Mucosa of gallbladder (tissue), 1 donor: ENCODE results near the gene ECHS1. TPM values are rescaled to one million over a fixed set of nuclear protein-coding genes. Genes with fewer than 3 reads are reported as not detected.
A peak's percentile ranks its signal among the peaks of the same experiment; 100 is the strongest.

ENCODE experiments used
- DNase-seq: peaks from one replicate; pipeline ENCODE4 v3.0.0-alpha.2; 2020; ENCODE audit warnings: low spot score
- total RNA-seq: library from RNA; stranded (reverse); gene quantifications from one replicate; pipeline ENCODE4 v1.2.1, GENCODE V29; 2021
- donor health status: DM: no; HTN: no; CAD: no.

The ECHS1 gene
- total RNA-seq, 1 donor from 2014 or later, result 122 TPM

GRCh38 chr10:133341983-133342382 is 31.2 kb downstream of the ECHS1 start:
- DNase-seq, result no peak

DNA sequence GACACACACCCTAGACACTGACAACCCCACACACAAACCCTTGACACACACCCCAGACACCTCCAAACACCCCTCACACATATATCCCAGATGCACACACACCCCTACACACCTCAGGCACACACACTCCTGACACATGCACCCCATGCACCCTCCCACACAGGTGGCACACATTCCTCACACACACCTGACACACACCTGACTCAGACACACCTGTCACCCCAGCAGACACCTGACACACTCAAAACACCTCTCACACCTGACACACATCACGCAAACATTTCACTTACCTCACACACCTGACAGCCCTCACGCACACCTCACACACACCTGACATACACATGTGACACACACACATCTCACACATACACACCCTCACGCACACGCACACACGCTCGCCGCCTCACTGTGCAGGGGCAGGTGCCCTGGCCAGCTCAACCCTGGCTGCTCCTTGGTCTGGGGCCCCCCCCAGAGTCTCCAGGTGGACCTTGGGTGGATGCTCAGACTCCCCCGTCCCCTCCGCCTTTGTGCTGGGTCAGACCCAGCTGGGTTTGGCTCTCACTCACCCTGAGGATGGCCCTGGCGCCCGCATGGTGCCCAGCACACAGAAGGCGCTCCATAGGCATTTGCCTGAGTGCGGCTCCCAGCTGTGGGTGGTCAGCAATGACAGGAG is 33.3 kb downstream of the ECHS1 start:
- DNase-seq, result no peak

- no peak for DNase-seq
These were observed 34.8 kb downstream of the ECHS1 start for GRCh38 chr10:133338080-133339071.

DNA sequence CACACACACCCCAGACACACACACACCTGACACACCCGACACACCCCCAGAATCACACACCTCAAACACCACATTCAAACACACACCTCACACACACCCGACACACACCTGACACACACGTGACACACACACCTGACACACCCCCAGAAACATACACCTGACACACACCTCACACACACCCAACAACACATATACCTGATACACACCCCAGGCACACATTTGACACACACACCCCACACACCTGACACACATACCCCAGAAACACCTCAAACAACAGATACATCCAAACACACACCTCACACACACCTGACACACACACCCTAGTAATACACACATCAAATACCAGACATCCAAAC is 35.8 kb downstream of the ECHS1 start:
- no peak for DNase-seq

DNA sequence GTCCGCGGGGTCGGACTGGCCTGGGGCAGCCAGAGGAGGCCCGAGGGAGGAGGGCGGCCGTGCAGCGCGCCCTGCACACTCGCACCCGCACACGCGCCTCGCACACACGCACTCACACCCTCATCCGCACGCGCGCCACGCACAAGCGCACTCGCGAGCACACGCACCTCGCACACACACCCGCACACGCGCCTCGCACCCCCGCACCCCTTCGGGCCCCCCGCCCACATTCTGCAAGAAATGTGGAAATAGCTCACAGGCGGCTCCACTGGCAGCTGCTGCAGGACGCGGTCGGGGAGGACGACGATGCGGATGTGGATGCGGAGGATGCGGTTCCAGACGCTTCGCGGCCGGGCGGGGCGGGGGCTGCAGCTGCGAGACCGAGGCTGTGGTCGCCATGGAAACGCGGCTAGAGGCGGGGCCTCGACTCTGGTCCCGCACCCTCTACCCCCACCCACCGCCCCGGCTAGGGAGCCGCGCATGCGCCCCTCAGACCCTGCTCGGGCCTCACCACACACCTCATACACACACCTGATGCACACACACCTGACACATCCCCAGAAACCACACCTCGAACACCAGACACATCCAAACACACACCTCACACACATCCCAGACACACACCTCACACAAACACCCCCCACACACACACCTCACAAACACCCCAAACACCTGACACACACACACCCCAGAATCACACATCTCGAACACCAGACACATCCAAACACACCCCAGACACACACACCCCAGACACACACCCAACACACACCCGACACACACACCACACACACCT is 36.4 kb downstream of the ECHS1 start, which contains the start of gene CALY:
TSS of gene CALY (minus strand) at position 320 of the 793 bp plus-strand sequence. CDS start 7,907 bp downstream, outside the sequence.
- peak; percentile 65 for DNase-seq

GRCh38 chr10:133336118-133336576 is 37.0 kb downstream of the ECHS1 start:
- DNase-seq, result no peak

GRCh38 chr10:133335246-133336117 is 37.7 kb downstream of the ECHS1 start:
- peak; percentile 60 for DNase-seq

GRCh38 chr10:133334503-133335245 is 38.5 kb downstream of the ECHS1 start:
- DNase-seq, result no peak

GRCh38 chr10:133332936-133333699 is 40.0 kb downstream of the ECHS1 start:
- no peak for DNase-seq

- DNase-seq, result peak; percentile 86
These were observed 43.5 kb downstream of the ECHS1 start for GRCh38 chr10:133329491-133330202.

DNA sequence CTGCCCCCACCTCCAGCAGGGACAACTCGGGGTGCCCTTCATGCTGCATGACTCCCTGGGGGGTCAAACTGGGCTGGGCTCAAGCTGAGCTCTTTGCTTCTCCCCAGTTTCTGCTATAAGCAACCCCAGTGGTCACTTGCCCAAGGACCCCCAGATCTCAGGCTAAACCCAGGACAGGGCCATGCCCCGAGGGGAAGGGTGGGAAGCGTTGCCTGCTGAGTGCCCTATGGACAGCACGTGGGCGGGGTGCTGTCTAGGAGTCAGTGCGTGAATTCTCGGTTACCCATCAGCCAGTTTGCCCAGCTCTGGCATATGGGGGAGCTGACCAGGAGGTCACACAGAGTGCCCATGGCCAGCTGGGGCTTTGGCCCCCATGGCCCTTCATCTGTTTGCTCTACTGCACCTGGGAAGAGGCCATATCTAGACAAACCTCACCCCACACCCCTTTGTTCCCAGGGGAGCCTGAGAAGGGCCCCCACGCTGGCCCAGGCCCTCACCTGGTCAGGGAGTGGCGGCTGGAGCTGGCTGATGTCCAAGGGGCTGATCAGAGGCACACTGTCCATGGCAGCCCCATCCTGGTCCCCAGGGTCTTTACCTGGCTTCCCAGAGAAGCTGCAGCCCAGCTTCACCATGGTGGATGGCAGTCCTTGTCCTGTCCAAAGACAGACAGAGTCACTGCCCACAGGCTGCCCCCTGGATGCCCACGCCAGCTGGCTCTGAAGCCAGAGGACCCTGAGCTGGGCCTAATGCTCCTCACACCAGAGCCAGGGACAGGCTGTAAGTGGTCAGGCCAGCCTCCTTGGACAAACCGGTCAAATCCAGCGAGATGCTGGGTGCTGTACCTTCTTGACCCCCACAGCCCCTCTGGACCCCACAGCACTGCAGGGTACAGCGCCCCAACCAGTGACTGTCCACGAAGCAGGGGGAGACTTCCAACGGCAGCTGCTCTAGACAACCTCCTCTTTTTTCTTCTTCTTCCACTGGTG is 44.5 kb downstream of the ECHS1 start:
- DNase-seq, result no peak

DNA sequence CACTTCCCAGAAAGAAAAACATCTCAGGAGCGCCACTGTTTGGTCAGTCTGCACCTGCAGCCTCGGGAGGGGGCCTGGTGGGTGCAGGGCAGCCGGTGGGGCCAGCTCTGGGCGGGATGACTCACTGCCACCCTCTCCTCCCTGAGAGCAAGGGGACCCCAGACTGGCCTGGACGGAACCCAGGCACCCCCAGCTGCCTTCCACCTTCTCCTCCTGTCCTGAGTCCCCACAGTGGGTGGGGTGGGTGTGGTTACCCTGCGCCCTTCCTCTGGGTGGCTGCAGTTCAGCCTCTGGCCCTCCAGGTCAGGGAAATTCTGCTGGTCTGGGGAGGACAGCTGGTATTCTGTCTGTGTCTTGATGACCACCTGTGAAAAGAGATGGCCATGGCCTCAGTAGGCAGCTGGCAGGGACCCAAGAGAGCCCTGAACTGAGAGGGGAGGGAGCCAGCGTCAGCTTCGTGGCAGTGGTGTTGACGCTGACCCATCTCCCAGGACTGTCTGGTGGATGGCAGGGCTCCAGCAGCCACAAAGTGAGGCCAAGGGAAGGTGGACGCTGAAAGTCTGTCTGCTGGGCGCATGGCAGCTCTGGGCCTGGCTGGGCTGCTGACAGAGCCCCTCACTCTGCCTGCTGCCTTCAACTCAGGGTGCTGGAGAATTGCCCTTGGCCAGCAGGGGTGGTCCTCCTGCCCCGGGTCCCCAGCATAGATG is 45.4 kb downstream of the ECHS1 start:
- DNase-seq, result no peak

DNA sequence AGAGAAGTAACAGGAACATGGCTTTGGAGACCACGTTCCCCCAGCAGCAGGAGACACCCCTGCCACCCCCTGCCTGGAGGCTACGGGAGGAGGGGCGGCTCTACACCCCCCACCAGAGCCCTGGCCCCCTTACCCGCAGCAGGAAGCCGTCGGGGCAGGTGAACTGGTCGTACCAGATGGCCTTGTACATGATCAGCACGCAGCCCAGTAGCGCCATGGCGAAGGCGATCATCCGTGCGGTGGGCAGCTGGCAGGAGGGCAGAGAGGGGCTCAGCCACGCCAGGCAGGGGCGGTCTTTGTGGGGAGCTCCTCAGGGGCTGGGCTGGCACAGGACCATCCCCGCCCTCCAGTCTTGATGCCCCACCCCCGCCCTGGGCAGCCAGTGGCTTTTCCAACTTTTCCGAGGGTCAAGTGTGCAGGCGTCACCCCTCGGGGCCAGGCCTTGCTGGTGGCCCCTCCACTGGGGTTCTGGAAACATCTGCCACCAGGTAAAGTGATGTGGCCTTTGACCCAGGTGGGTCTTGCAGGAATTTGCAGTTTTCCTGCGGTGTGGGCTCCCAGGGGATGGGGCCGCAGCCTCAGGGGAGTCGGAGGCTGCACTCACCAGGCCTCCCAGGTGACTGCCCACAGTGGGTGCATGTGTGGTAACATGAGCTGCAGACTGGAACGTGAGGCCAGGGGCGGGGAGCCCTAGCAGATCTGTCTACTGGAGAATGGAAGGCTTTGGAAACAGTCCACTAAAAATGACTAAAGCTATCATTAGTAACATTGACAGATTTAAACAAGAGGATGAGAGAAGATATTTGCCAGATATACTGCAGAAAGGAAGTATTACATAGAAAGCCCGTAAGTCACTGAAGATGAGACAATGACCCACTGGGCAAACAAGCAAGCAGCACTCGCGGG is 46.2 kb downstream of the ECHS1 start:
- no peak for DNase-seq

DNA sequence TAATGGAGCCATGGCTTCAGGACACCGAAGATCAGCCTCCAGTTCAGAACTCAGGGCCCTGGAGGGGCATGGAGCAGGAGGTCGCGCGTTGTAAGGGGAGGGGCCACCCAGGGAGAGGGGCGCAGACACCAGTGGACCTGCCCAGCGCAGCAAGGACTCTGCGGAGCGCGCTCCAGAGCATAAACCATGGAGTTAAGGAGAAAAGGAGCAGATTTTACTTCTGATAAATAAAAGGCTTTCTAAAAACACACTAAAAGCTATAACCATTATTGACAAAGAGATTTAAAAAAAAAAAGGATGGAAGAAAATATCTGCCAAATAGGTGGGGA is 47.0 kb downstream of the ECHS1 start:
- no peak for DNase-seq

DNA sequence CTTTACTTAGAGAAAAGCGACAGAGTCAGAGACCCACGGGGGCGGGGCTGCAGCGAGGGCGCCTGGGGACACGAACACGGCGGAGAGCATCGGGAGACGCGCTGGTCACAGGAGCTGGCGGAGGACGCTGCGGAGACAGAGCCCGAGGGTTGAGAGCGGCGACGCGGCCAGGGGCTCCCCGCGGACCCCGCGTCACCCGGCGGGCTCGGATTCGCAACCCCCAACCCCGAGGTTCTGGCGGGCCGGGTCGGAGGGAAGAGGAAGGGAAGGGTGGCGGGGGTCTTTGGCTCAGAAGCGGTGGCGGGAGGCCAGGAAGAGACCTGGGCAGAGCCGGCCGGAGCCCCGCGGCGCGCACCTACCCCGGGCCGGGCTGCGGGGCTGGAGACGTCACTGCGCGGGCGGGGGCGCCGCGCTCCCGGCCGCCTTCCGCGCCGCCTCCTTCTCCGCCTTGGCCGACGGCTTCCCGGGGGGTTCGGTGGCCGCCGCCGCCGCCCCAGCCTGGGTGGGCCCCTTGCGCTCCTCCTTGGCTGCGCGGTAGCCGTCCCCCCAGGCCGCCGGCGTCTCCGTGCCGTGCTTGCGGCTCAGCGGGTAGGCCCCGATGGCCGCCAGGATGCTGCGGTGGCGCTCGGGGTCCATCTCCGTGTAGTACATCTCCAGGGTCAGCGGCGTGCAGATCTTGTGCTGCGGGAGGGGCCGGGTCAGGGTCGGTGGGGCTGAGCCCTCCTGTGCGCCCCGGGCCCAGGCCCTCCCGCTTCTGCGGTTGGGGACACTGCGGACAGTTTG is 47.5 kb downstream of the ECHS1 start:
- DNase-seq, result no peak
